HG02884 (cell line): ENCODE data around the gene ITM2C.
A peak's percentile ranks its signal among the peaks of the same experiment; 100 is the strongest.

Experiments used
- ATAC-seq: cut with Tn5 transposase; IDR thresholded peaks from one replicate; pipeline ENCODE4 v1.9.1; 2021; ENCODE audit warnings: mild to moderate bottlenecking, moderate library complexity; ENCODE audit not compliant: unreplicated experiment

ITM2C gene

GRCh38 chr2:230872151-230872967 is 7.6 kb downstream of the ITM2C start:
- no peak for ATAC-seq

GRCh38 chr2:230872968-230873660 is 8.4 kb downstream of the ITM2C start:
- ATAC-seq: peak; percentile 64

- peak; percentile 61 for ATAC-seq
Measured at GRCh38 chr2:230873661-230874401, 9.1 kb downstream of the ITM2C start.

- no peak for ATAC-seq
Measured at GRCh38 chr2:230874456-230874855, 9.7 kb downstream of the ITM2C start.

GRCh38 chr2:230874876-230875275 is 10.1 kb downstream of the ITM2C start:
- no peak for ATAC-seq

GRCh38 chr2:230875347-230876315 is 10.9 kb downstream of the ITM2C start:
- ATAC-seq: no peak

- no peak for ATAC-seq
Measured at GRCh38 chr2:230877116-230877758, 12.5 kb downstream of the ITM2C start.

GRCh38 chr2:230877759-230878598 is 13.2 kb downstream of the ITM2C start:
- ATAC-seq: no peak

GRCh38 chr2:230878599-230879188 is 14.0 kb downstream of the ITM2C start:
- ATAC-seq: no peak

- ATAC-seq: no peak
Measured at GRCh38 chr2:230879271-230879882, 14.6 kb downstream of the ITM2C start.

GRCh38 chr2:230879891-230880290 is 15.1 kb downstream of the ITM2C start:
- no peak for ATAC-seq

GRCh38 chr2:230881840-230882239 is 17.1 kb downstream of the ITM2C start:
- no peak for ATAC-seq

- no peak for ATAC-seq
Measured at GRCh38 chr2:230885463-230886130, 20.9 kb downstream of the ITM2C start.

GRCh38 chr2:230886206-230886605 is 21.5 kb downstream of the ITM2C start:
- ATAC-seq: no peak

- no peak for ATAC-seq
Measured at GRCh38 chr2:230886671-230887071, 21.9 kb downstream of the ITM2C start.

- no peak for ATAC-seq
Measured at GRCh38 chr2:230887342-230887741, 22.6 kb downstream of the ITM2C start.

- ATAC-seq: no peak
Measured at GRCh38 chr2:230888824-230889400, 24.2 kb downstream of the ITM2C start.
